Trophoblast cell (in vitro differentiated cells and primary cell): ENCODE results near the gene CCL18.

Experiments
- DNase-seq, 2 donors: peaks; one replicate each; pipeline ENCODE4 v3.0.0-alpha.2; 2016
- H2AFZ ChIP-seq: 2 replicates; pipeline ENCODE4 v1.6.1; 2013; ENCODE audit warnings: low read length, moderate library complexity, mild to moderate bottlenecking; ENCODE audit not compliant: insufficient read depth, poor library complexity
- H2AK5ac ChIP-seq: 2 replicates; pipeline ENCODE4 v1.6.1; 2013; ENCODE audit warnings: mild to moderate bottlenecking, low read length
- H2BK120ac ChIP-seq: 2 replicates; pipeline ENCODE4 v1.6.1; 2013; ENCODE audit warnings: low read length, mild to moderate bottlenecking, moderate library complexity; ENCODE audit not compliant: insufficient read depth, poor library complexity
- H2BK12ac ChIP-seq: 2 replicates; pipeline ENCODE4 v1.6.1; 2013; ENCODE audit warnings: mild to moderate bottlenecking, low read length, moderate library complexity
- H2BK5ac ChIP-seq: 2 replicates; pipeline ENCODE4 v1.6.1; 2013; ENCODE audit warnings: low read length, low read depth, moderate library complexity, mild to moderate bottlenecking; ENCODE audit not compliant: poor library complexity
- H3K14ac ChIP-seq: 2 replicates; pipeline ENCODE4 v1.6.1; 2013; ENCODE audit warnings: mild to moderate bottlenecking, low read length
- H3K18ac ChIP-seq: 2 replicates; pipeline ENCODE4 v1.6.1; 2013; ENCODE audit warnings: mild to moderate bottlenecking, low read length
- H3K23ac ChIP-seq: 2 replicates; pipeline ENCODE4 v1.6.1; 2013; ENCODE audit warnings: low read length
- H3K27ac ChIP-seq: 2 replicates; pipeline ENCODE4 v1.5.1; 2013; ENCODE audit warnings: low read depth, mild to moderate bottlenecking, inconsistent platforms, low read length, moderate library complexity
- H3K27me3 ChIP-seq: 2 replicates; pipeline ENCODE4 v1.6.1; 2013; ENCODE audit warnings: inconsistent platforms, mild to moderate bottlenecking, low read length, moderate library complexity; ENCODE audit not compliant: insufficient read depth
- H3K36me3 ChIP-seq, 2 experiments: 1 replicate in 1 of 2; 2 replicates in 1 of 2; pipeline ENCODE4 v1.6.1; 2013; ENCODE audit warnings: low read length in 2 of 2, mild to moderate bottlenecking in 2 of 2, moderate library complexity in 1 of 2; ENCODE audit not compliant: insufficient read depth in 2 of 2, control insufficient read depth in 1 of 2
- H3K4ac ChIP-seq: 2 replicates; pipeline ENCODE4 v1.6.1; 2013; ENCODE audit warnings: low read depth, mild to moderate bottlenecking, low read length, moderate library complexity
- H3K4me1 ChIP-seq, 2 experiments: 1 replicate in 1 of 2; 2 replicates in 1 of 2; pipeline ENCODE4 v1.6.1; 2013; ENCODE audit warnings: low read length in 2 of 2, mild to moderate bottlenecking in 2 of 2, moderate library complexity in 1 of 2; ENCODE audit not compliant: insufficient read depth in 2 of 2, control insufficient read depth in 1 of 2
- H3K4me2 ChIP-seq: 2 replicates; pipeline ENCODE4 v1.6.1; 2013; ENCODE audit warnings: inconsistent platforms, mild to moderate bottlenecking, low read length, moderate library complexity
- H3K4me3 ChIP-seq: 2 replicates; pipeline ENCODE4 v1.5.1; 2013; ENCODE audit warnings: mild to moderate bottlenecking, low read depth, low read length, inconsistent platforms
- H3K79me1 ChIP-seq: one replicate; pipeline ENCODE4 v1.6.1; 2013; ENCODE audit warnings: low read length
- H3K79me2 ChIP-seq: 2 replicates; pipeline ENCODE4 v1.6.1; 2013; ENCODE audit warnings: low read length, mild to moderate bottlenecking; ENCODE audit not compliant: control insufficient read depth, insufficient read depth, poor library complexity
- H3K9ac ChIP-seq: 2 replicates; pipeline ENCODE4 v1.6.1; 2013; ENCODE audit warnings: mild to moderate bottlenecking, low read length
- H3K9me3 ChIP-seq: 2 replicates; pipeline ENCODE4 v1.6.1; 2013; ENCODE audit warnings: low read depth, mild to moderate bottlenecking, control low read depth, inconsistent platforms, low read length; ENCODE audit not compliant: insufficient read depth
- H4K12ac ChIP-seq: 2 replicates; pipeline ENCODE4 v1.6.1; 2013; ENCODE audit warnings: low read depth, mild to moderate bottlenecking, low read length, moderate library complexity
- H4K8ac ChIP-seq: 2 replicates; pipeline ENCODE4 v1.6.1; 2013; ENCODE audit warnings: low read depth, mild to moderate bottlenecking, low read length, moderate library complexity
- H4K91ac ChIP-seq: one replicate; pipeline ENCODE4 v1.6.1; 2013; ENCODE audit warnings: low read depth, mild to moderate bottlenecking, low read length, moderate library complexity
- WGBS: extraction: QIAGEN DNeasy Blood & Tissue Kit; methylation state at CpG from one replicate; pipeline ENCODE4 v1.1.7; 2013; ENCODE audit warnings: missing lambda C conversion rate; ENCODE audit not compliant: insufficient read length, insufficient coverage; ENCODE audit errors: extremely low coverage; 5-methylcytosine and 5-hydroxymethylcytosine counted together

Gene CCL18

DNA sequence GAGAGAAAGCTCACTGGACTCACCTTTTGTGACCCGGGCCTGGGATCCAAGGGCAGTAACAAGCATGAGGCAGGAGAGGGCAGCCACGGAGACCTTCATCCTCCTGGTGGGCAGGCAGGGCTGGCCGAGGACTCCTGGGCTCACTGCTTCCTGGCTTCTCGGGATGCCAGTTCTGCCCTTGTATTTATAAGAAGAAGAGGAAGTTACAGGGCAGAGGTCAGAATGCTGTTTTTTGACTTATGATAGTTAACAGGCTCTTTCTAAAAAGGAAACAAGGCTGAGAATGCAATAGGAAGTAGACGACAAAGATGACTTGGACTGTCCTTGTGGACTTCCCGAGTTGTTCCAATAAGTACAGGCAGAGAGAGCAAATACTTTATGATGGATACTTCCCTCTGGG, 46.3 kb upstream of the CCL18 start, which contains the start of gene CCL23:
CCL23 (minus strand) TSS at position 174 of the 400 bp plus-strand sequence; CDS start at position 99, 75 bp downstream.
- Histone ChIP-seq H3K23ac (no peak within 1 kb of the TSS), H4K8ac (no peak within 1 kb of the TSS), H3K4me1 (no peaks in the 10 kb centered on the region), H3K36me3 (no peaks in the 10 kb centered on the region), H3K4ac (no peak within 1 kb of the TSS), H2BK5ac (no peak within 1 kb of the TSS), H2BK12ac (no peak within 1 kb of the TSS), H2AK5ac (no peak within 1 kb of the TSS), H3K9me3 (peaks cover 4% of the 10 kb centered on the region), H3K4me2 (no peak within 1 kb of the TSS), H4K91ac (no peak within 1 kb of the TSS), H3K14ac (no peak within 1 kb of the TSS), H2AFZ (no peak within 1 kb of the TSS), H3K27ac (no peak within 1 kb of the TSS), H3K79me1 (no peaks in the 10 kb centered on the region), H3K79me2 (no peaks in the 10 kb centered on the region), H3K27me3 (no peaks in the 10 kb centered on the region), H3K18ac (no peak within 1 kb of the TSS), H4K12ac (peak within 1 kb of the TSS; percentile 18), H2BK120ac (no peak within 1 kb of the TSS), H3K9ac (no peak within 1 kb of the TSS), H3K4me3 (no peak within 1 kb of the TSS)
- DNase-seq: no peak
- whole genome bisulfite sequencing: no CpG with 5 or more reads among the region's 6 CpGs

DNA sequence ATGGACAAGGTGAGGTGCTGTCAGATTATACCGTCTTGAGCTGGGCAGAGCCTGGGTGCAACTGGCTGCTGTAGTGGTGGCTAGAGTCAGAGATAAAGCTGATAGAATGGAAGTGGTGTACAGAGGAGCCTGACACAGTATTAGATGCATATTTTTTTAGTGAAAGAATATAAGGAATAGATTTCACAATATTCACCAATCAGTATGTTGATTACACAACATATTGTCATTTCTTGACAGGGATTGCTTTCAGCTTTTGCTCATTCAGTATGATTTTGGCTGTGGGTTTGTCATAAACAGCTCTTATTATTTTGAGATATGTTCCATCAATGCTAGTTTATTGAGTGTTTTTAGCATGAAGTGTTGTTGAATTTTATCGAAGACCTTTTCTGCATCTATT, 44.6 kb upstream of the CCL18 start:
- Histone ChIP-seq H4K8ac (no peak overlapping the region), H4K91ac (no peak overlapping the region), H2BK5ac (no peak overlapping the region), H3K79me2 (no peaks in the 10 kb centered on the region), H2AFZ (no peak overlapping the region), H3K79me1 (no peaks in the 10 kb centered on the region), H3K4me3 (no peak overlapping the region), H2BK12ac (no peak overlapping the region), H3K4me1 (no peaks in the 10 kb centered on the region), H3K36me3 (no peaks in the 10 kb centered on the region), H3K4me2 (no peak overlapping the region), H2AK5ac (no peak overlapping the region), H3K18ac (no peak overlapping the region), H3K9me3 (no peaks in the 10 kb centered on the region), H3K9ac (no peak overlapping the region), H3K4ac (no peak overlapping the region), H3K14ac (no peak overlapping the region), H3K23ac (no peak overlapping the region), H3K27ac (no peak overlapping the region), H4K12ac (no peak overlapping the region), H2BK120ac (no peak overlapping the region), H3K27me3 (no peaks in the 10 kb centered on the region)
- no CpG with 5 or more reads among the region's 2 CpGs for WGBS
- no peak for DNase-seq

DNA sequence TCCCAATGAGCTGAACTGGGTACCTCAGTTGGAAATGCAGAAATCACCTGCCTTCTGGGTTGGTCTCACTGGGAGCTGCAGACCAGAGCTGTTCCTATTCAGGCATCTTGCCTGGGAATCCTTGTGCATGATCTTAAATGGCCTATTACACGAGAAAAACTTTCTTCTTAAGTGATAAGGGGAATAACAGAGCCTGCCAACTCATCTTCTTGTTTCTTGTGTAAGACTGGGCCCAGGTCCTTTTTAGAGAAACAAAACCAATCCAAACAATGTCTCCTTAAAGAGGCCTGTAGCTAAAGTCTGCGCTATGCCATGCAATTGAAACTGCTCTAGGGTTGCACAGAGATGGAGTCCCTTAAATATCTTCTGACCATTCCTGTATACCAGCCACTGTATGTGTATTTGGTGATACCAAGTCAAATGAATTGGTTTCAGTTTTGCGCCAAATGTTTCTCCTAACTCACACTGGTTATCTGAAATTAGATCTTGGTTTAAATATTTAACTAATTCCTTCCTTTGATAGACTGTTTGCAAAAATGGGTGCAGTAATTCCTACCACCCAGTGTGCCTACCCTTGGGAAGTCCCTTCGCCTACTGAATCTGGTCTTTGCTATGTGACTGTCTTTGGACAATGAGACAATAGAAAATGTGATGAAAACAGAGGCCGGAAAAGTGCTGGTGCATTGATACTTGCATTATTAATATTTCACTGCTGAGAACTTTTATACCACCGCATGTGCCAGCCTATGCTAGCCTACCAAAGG, 39.8 kb upstream of the CCL18 start:
- no peak overlapping the region for H3K4ac ChIP-seq
- H3K4me2 ChIP-seq: no peak overlapping the region
- H4K8ac ChIP-seq: no peak overlapping the region
- no peaks in the 10 kb centered on the region for H3K27me3 ChIP-seq
- H2BK5ac ChIP-seq: no peak overlapping the region
- no peak overlapping the region for H2BK12ac ChIP-seq
- no peaks in the 10 kb centered on the region for H3K36me3 ChIP-seq
- no peak overlapping the region for H2AK5ac ChIP-seq
- no peak overlapping the region for H2AFZ ChIP-seq
- H3K79me1 ChIP-seq: no peaks in the 10 kb centered on the region
- H4K12ac ChIP-seq: no peak overlapping the region
- no peak overlapping the region for H3K27ac ChIP-seq
- H3K9ac ChIP-seq: no peak overlapping the region
- no peak overlapping the region for H3K14ac ChIP-seq
- H4K91ac ChIP-seq: no peak overlapping the region
- peaks cover 2% of the 10 kb centered on the region for H3K9me3 ChIP-seq
- H3K79me2 ChIP-seq: no peaks in the 10 kb centered on the region
- no peaks in the 10 kb centered on the region for H3K4me1 ChIP-seq
- no peak overlapping the region for H3K18ac ChIP-seq
- no peak overlapping the region for H2BK120ac ChIP-seq
- no peak overlapping the region for H3K23ac ChIP-seq
- no CpG with 5 or more reads among the region's 6 CpGs for WGBS
- DNase-seq: no peak
- no peak overlapping the region for H3K4me3 ChIP-seq

DNA sequence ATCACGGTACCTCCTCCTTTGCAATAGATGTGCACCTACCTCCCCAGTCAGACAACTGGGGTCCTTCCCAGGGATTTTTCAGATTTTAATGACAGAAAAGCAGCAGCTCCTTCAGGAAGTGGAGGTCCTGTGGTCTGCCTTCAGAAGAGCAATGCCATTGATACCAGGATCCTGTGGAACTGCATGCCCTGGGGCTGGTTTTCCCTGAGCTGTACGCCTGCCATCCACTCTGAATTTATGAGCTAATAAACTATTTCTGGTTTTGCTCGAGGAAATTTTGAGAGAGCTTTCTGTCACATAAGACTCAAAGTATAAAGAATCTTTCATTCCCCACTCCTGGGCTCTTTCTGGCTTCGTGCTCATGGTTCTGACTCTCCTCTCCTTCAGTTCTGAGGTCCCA, 36.3 kb upstream of the CCL18 start:
- no peak overlapping the region for H4K91ac ChIP-seq

More for the DNA sequence above, 36.3 kb upstream of the CCL18 start:
- H4K8ac ChIP-seq: no peak overlapping the region
- no peaks in the 10 kb centered on the region for H3K79me1 ChIP-seq
- no peak overlapping the region for H3K23ac ChIP-seq
- no peak for DNase-seq
- no peaks in the 10 kb centered on the region for H3K4me1 ChIP-seq
- no peak overlapping the region for H2AFZ ChIP-seq
- no peak overlapping the region for H3K9ac ChIP-seq
- H2BK120ac ChIP-seq: no peak overlapping the region
- no peaks in the 10 kb centered on the region for H3K27me3 ChIP-seq
- H3K9me3 ChIP-seq: peaks cover 2% of the 10 kb centered on the region
- H3K36me3 ChIP-seq: no peaks in the 10 kb centered on the region
- H2BK12ac ChIP-seq: no peak overlapping the region
- no peak overlapping the region for H2BK5ac ChIP-seq
- H3K4me3 ChIP-seq: no peak overlapping the region
- no peak overlapping the region for H3K4me2 ChIP-seq
- no peak overlapping the region for H2AK5ac ChIP-seq
- no peak overlapping the region for H3K14ac ChIP-seq
- no CpG with 5 or more reads among the region's 4 CpGs for WGBS
- no peak overlapping the region for H3K27ac ChIP-seq
- H3K4ac ChIP-seq: no peak overlapping the region
- H3K79me2 ChIP-seq: no peaks in the 10 kb centered on the region
- H3K18ac ChIP-seq: no peak overlapping the region
- H4K12ac ChIP-seq: no peak overlapping the region
